H1 (cell line): ENCODE results near the gene NOXO1. TPM values are rescaled to one million over a fixed set of nuclear protein-coding genes. Genes with fewer than 3 reads are reported as not detected.

Experiments
- ASH2L ChIP-seq: fragments of 200-600, 300-600 bp; sonication (generic); IDR thresholded peaks from one replicate; pipeline ENCODE4 v1.7.1; 2017; ENCODE audit warnings: low read length
- CTBP2 ChIP-seq: IDR thresholded peaks from 2 replicates; pipeline ENCODE4 v1.7.0; 2011; ENCODE audit warnings: borderline replicate concordance, mild to moderate bottlenecking, moderate library complexity, mixed read lengths, low read length; ENCODE audit not compliant: insufficient read depth, insufficient read length
- E2F6 ChIP-seq: IDR thresholded peaks from 2 replicates; pipeline ENCODE4 v1.6.1; 2012; ENCODE audit warnings: inconsistent platforms
- EZH2 ChIP-seq: fragments of 200-600 bp; sonication (generic); IDR thresholded peaks from 2 replicates; pipeline ENCODE4 v1.7.1; 2012; ENCODE audit warnings: low read depth, mild to moderate bottlenecking, moderate library complexity, low read length, inconsistent platforms; ENCODE audit not compliant: severe bottlenecking
- FOSL1 ChIP-seq: IDR thresholded peaks from 2 replicates; pipeline ENCODE4 v1.6.1; 2011; ENCODE audit warnings: mild to moderate bottlenecking, low read depth, low read length, moderate library complexity; ENCODE audit not compliant: insufficient read depth
- HDAC2 ChIP-seq, 2 experiments: fragments of 300-600 bp in 1 of 2; sonication (generic) in 1 of 2; IDR thresholded peaks; 2 replicates each; pipeline ENCODE4 v1.6.1; 2011 to 2012; ENCODE audit warnings: low read depth in 2 of 2, low read length in 2 of 2, mild to moderate bottlenecking in 2 of 2, moderate library complexity in 2 of 2, borderline replicate concordance in 1 of 2, inconsistent platforms in 1 of 2
- JUND ChIP-seq: IDR thresholded peaks from 2 replicates; pipeline ENCODE4 v1.6.1; 2011; ENCODE audit warnings: mild to moderate bottlenecking, improper control_type of control experiment, low read length
- KDM4A ChIP-seq: IDR thresholded peaks from one replicate; pipeline ENCODE4 v1.7.1; 2012; ENCODE audit warnings: low read depth, mild to moderate bottlenecking, moderate library complexity, low read length, inconsistent platforms; ENCODE audit not compliant: severe bottlenecking
- KDM5A ChIP-seq: fragments of 200-600 bp; IDR thresholded peaks from 2 replicates; pipeline ENCODE4 v1.7.1; 2012; ENCODE audit warnings: mild to moderate bottlenecking, low read length, inconsistent platforms, mixed read lengths
- NANOG ChIP-seq: IDR thresholded peaks from 2 replicates; pipeline ENCODE4 v1.6.1; 2011; ENCODE audit warnings: low read length, low read depth, mild to moderate bottlenecking, inconsistent platforms; ENCODE audit not compliant: insufficient read depth, poor library complexity, severe bottlenecking
- RBBP5 ChIP-seq: IDR thresholded peaks from 2 replicates; pipeline ENCODE4 v1.7.1; 2012; ENCODE audit warnings: low read depth, mild to moderate bottlenecking, inconsistent platforms, low read length, moderate library complexity, borderline replicate concordance
- RFX5 ChIP-seq: IDR thresholded peaks from 2 replicates; pipeline ENCODE4 v1.6.1; 2011; ENCODE audit warnings: low read depth, low read length, improper control_type of control experiment, borderline replicate concordance
- SIRT6 ChIP-seq: IDR thresholded peaks from one replicate; pipeline ENCODE4 v1.7.1; 2012; ENCODE audit warnings: low read length, inconsistent platforms
- SP1 ChIP-seq: IDR thresholded peaks from 2 replicates; pipeline ENCODE4 v1.6.1; 2011; ENCODE audit warnings: low read depth, low read length
- SP2 ChIP-seq: IDR thresholded peaks from 2 replicates; pipeline ENCODE4 v1.6.1; 2012; ENCODE audit warnings: mild to moderate bottlenecking, low read length, inconsistent platforms
- SRF ChIP-seq: IDR thresholded peaks from 2 replicates; pipeline ENCODE4 v1.6.1; 2011; ENCODE audit warnings: mild to moderate bottlenecking, low read depth, low read length, moderate library complexity
- SUZ12 ChIP-seq: fragments of 200-600 bp; sonication (generic); IDR thresholded peaks from 2 replicates; pipeline ENCODE4 v1.6.1; 2012; ENCODE audit warnings: mild to moderate bottlenecking, inconsistent platforms, low read length, moderate library complexity, mixed read lengths
- TBP ChIP-seq: IDR thresholded peaks from 2 replicates; pipeline ENCODE4 v1.6.1; 2011; ENCODE audit warnings: low read depth, low read length, improper control_type of control experiment
- USF2 ChIP-seq: IDR thresholded peaks from 2 replicates; pipeline ENCODE4 v1.6.1; 2011; ENCODE audit warnings: low read length, improper control_type of control experiment
- polyA plus RNA-seq, 7 experiments: library from polyadenylated mRNA; depleted of rRNA in 3 of 7; stranded (reverse) in 5 of 7; unstranded in 2 of 7; fragments of >200 nt in 5 of 7; fragments of 200-250 nt in 2 of 7; gene quantifications; 1 replicate in 5 of 7; 2 replicates in 1 of 7; 4 replicates in 1 of 7; pipeline versions ENCODE4 v1.2.1 to v1.2.3, GENCODE V29; 2011 to 2013; ENCODE audit warnings: missing spikeins in 2 of 7, mixed read lengths in 2 of 7
- total RNA-seq: library from RNA; stranded (reverse); fragmentation: NEBNext Ultra II Directional; extraction: Animal tissue kit (Norgen Biotek cat#: 25700); gene quantifications from 2 replicates; pipeline ENCODE4 v1.2.1, GENCODE V29; 2021

Gene NOXO1
- total and polyA plus RNA-seq, 2 of the 8 experiments (the other 6 are each of a cell fraction or from before 2014, with no cell fraction given): 1.3 to 2.5 TPM

- TF ChIP-seq FOSL1 (no peak), HDAC2 (IDR thresholded peaks at IDR 0.05; ENCODE audit: borderline replicate concordance in 1 of 2, low read depth in 2 of 2, low read length in 2 of 2) (no peak), RBBP5 (no peak), SRF (no peak), USF2 (peak; percentile 53), NANOG (peak; percentile 1), TBP (0 out of 2 replicates have a peak, but pooled peaks have one; percentile 36), E2F6 (peak; percentile 81), SP2 (no peak), CTBP2 (no peak), SUZ12 (no peak), RFX5 (no peak), SIRT6 (no peak), KDM5A (no peak), JUND (peak; percentile 28; the same call in 1 of the 2 replicates), SP1 (peak; percentile 65; the same call in 1 of the 2 replicates), KDM4A (no peak), ASH2L (no peak), EZH2 (no peak)
Measured at GRCh38 chr16:2003827-2004641, 22.8 kb upstream of the NOXO1 start (continued).
